Stimulated activated CD8-positive, alpha-beta memory T cell treated with anti-CD3 and anti-CD28 coated beads, Interleukin-12 subunit alpha, Interleukin-12 subunit beta, amount 100 ng/mL, for 24 hours (primary cell): ENCODE results near the gene DRAM1.
"Not testable (repeated sequence)": the region's sequence is repeated elsewhere in the genome, so short reads cannot be mapped to it uniquely, and the experiment has no call there.

Experiments
- DNase-seq: peaks from one replicate; pipeline ENCODE4 v3.0.0-alpha.2; 2020; ENCODE audit errors: extremely low read depth

DRAM1 gene

GRCh38 chr12:101859664-101860607 lies 17.4 kb upstream of the DRAM1 start:
- no peak for DNase-seq

- not testable (repeated sequence) for DNase-seq
These were observed 15.7 kb upstream of the DRAM1 start for GRCh38 chr12:101861688-101862087.

GRCh38 chr12:101862245-101862644 lies 15.1 kb upstream of the DRAM1 start:
- no peak for DNase-seq

- DNase-seq, result no peak
These were observed 13.4 kb upstream of the DRAM1 start for GRCh38 chr12:101863981-101864380.

- DNase-seq, result no peak
These were observed 10.6 kb upstream of the DRAM1 start for GRCh38 chr12:101866615-101867373.

GRCh38 chr12:101867619-101868018 lies 9.8 kb upstream of the DRAM1 start:
- not testable (repeated sequence) for DNase-seq

GRCh38 chr12:101870925-101871324 lies 6.5 kb upstream of the DRAM1 start:
- DNase-seq, result no peak

GRCh38 chr12:101875162-101875561 lies 2.2 kb upstream of the DRAM1 start:
- DNase-seq, result no peak

- DNase-seq, result no peak
These were observed 989 bp upstream of the DRAM1 start for GRCh38 chr12:101876322-101876860.

- no peak for DNase-seq
These were observed 444 bp downstream of the DRAM1 start for GRCh38 chr12:101877806-101878242.

GRCh38 chr12:101878243-101878821 lies 952 bp downstream of the DRAM1 start:
- DNase-seq, result no peak

- DNase-seq, result no peak
These were observed 3.4 kb downstream of the DRAM1 start for GRCh38 chr12:101880769-101881168.

- no peak for DNase-seq
These were observed 3.8 kb downstream of the DRAM1 start for GRCh38 chr12:101881228-101881627.

- no peak for DNase-seq
These were observed 6.8 kb downstream of the DRAM1 start for GRCh38 chr12:101884174-101884573.

GRCh38 chr12:101884781-101885340 lies 7.5 kb downstream of the DRAM1 start:
- DNase-seq, result not testable (repeated sequence)

GRCh38 chr12:101885912-101886561 lies 8.7 kb downstream of the DRAM1 start:
- DNase-seq, result no peak

GRCh38 chr12:101889211-101889752 lies 11.9 kb downstream of the DRAM1 start:
- no peak for DNase-seq

GRCh38 chr12:101891462-101891971 lies 14.1 kb downstream of the DRAM1 start:
- no peak for DNase-seq

- no peak for DNase-seq
These were observed 15.4 kb downstream of the DRAM1 start for GRCh38 chr12:101892794-101893193.

- DNase-seq, result no peak
These were observed 24.4 kb downstream of the DRAM1 start for GRCh38 chr12:101901777-101902176.

GRCh38 chr12:101902641-101903040 lies 25.3 kb downstream of the DRAM1 start:
- DNase-seq, result no peak
